GM12891 (cell line): ENCODE data around the gene PDE1A.

Experiments
- PAX5 ChIP-seq: IDR thresholded peaks from 2 replicates; pipeline ENCODE4 v1.6.1; 2011; ENCODE audit warnings: low read length, moderate library complexity, mild to moderate bottlenecking; ENCODE audit not compliant: insufficient read depth, severe bottlenecking
- POLR2A ChIP-seq: IDR thresholded peaks from 2 replicates; pipeline ENCODE4 v1.6.1; 2011; ENCODE audit warnings: low read depth, low read length, control low read depth
- POLR2AphosphoS5 ChIP-seq: IDR thresholded peaks from 2 replicates; pipeline ENCODE4 v1.6.1; 2011; ENCODE audit warnings: low read depth, low read length, control low read depth
- POU2F2 ChIP-seq: IDR thresholded peaks from 2 replicates; pipeline ENCODE4 v1.6.1; 2011; ENCODE audit warnings: low read depth, mild to moderate bottlenecking, control low read depth, low read length, moderate library complexity
- SPI1 ChIP-seq: IDR thresholded peaks from 2 replicates; pipeline ENCODE4 v1.6.1; 2011; ENCODE audit warnings: low read depth, low read length, control low read depth
- TAF1 ChIP-seq: IDR thresholded peaks from 2 replicates; pipeline ENCODE4 v1.6.1; 2011; ENCODE audit warnings: low read depth, low read length, control low read depth

GRCh38 chr2:182261860-182262387, 164.9 kb downstream of the PDE1A start:
- TF ChIP-seq POLR2A (no peak), POLR2AphosphoS5 (no peak), TAF1 (no peak), SPI1 (no peak), POU2F2 (no peak), PAX5 (no peak)
